COLO668 (cell line): ENCODE data around the gene DCHS2.
A peak's percentile ranks its signal among the peaks of the same experiment; 100 is the strongest.

Source experiments
- DNase-seq: peaks from one replicate; lab custom pipeline; 2025; ENCODE audit not compliant: unreplicated experiment; lab: John Stamatoyannopoulos, UW

The DCHS2 gene

DNA sequence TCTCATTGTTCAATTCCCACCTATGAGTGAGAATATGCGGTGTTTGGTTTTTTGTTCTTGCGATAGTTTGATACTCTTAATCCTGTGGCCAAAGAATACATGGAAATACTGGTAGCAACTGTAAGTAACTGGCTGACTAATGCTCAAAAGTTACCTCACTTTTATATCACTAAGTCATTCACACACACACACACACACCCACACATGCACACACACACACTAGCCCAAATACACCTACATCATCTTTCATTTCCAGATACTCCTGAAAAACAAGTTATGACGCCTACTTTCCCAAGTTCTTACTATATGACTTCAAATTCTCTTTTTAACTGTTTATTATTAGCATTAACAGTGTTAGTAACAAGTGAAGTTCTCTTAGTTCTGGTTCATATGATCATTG lies 101.3 kb downstream of the DCHS2 start:
- no peak for DNase-seq

- no peak for DNase-seq
Observed at GRCh38 chr4:154389148-154389547, 102.5 kb downstream of the DCHS2 start.

GRCh38 chr4:154384012-154384411 lies 107.6 kb downstream of the DCHS2 start:
- no peak for DNase-seq

- DNase-seq: no peak
Observed at GRCh38 chr4:154376486-154376885, 115.1 kb downstream of the DCHS2 start.

DNA sequence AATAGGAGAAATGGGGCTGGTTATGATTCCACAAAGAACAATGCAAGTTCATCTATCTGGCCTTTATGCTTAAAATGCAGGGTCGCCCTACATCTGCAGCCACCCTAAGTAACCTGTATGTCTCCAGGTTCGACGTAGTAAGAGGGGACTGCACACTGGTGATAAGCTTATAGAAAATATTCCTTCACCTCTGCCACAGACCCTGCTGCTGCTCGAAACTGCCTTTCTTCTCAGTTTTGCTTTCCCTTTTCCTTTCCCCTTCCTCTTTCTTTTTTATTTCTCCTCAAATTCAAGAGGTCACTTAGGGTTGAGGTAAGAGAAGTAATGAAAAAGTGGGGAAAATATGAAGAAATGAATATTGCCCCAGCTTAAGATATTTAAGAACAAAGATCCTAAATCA lies 123.5 kb downstream of the DCHS2 start:
- no peak for DNase-seq

GRCh38 chr4:154367659-154368058 lies 123.9 kb downstream of the DCHS2 start:
- no peak for DNase-seq

DNA sequence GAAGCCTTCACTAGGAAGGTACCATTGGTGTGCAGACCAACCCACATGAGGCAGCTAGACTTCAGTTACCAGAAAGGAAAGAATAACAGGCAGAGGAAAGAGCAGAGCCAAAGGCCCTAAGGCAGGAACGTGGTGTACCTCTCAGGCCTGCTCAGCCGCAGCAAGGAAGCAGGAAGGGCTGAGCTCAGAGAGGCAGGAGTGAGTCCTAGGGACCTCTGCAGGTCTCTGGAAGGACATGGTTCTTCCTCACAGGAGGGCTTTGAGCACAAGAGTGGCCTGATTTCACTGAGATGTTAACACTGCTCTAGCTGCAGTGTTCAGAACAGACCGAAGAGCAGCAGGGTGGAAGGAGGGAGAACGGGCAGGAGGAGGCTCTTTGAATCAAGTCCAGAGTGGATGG lies 124.6 kb downstream of the DCHS2 start:
- DNase-seq: no peak

GRCh38 chr4:154364066-154364845 lies 127.3 kb downstream of the DCHS2 start:
- no peak for DNase-seq

DNA sequence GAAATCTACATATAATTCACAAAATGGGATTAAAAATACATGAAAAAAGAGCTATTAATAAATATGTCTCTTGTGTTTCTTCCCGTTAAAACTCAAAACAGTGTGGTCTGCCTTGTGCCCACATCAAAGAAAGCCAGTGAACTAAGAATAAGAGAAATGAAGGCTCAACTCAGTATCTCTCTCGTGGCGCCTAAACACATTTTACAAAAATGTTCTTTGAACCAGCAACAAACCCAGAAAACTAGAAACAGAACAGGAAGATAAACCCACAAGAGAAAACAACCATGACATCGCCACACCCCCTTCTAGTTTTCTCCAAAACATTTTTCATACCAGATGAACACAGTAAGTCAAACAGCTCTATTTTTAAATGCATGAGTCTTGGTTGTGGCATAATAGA lies 130.1 kb downstream of the DCHS2 start:
- no peak for DNase-seq

DNA sequence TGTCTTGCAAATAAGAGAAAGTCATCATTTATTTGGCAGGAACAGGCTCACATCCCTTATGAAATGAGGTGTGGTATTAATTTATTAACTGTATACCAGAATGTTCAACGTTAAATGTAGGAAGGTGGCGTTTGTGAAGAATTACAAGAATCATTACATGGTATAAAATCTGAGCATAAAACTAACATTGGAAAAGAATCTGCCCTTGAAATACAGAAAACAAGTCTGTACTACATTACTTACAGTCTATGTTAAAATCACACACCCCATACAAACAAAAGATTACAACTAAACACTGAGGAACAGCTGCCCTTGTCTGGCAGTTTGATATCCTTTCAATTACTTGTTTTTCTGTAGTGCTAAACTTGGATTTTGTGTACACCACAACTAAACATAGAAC lies 131.1 kb downstream of the DCHS2 start:
- DNase-seq: no peak

GRCh38 chr4:154354883-154355282 lies 136.7 kb downstream of the DCHS2 start:
- no peak for DNase-seq

DNA sequence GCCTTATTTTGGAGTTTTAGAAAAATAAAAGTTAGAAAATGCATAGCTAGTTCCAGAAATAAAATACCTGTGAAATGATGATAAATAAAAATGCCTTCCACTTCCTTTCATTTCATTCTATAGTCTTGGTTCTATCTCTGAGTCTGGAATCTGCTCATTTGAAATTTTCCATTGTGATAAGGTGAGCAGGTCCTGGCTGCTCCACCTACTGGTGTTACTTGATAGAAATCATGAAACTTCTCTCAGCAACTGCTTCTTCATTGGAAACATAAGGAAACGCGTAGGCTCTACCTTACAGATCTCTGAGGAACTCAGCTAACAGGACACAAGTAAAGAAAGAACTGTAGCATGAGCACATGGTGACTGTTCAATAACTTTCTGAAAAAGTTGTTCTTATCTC lies 141.8 kb downstream of the DCHS2 start:
- DNase-seq: no peak

DNA sequence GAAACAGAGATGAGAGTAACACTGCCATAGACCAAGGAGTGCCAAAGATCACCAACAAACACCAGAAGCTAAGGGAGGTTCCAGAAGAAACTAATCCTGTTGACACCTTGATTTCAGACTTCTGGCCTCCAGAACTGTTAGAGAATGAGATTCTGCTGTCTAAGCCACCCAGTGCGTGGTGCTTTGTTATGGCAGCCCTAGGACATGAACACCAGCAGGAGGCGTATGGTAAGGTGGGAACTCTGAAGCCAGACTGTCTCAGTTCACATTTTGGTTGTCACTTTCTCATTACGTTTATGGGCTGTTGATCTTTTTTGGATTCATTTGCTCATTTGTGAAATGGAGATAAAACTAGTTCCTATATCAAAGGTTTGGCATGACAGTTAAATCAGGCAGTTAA lies 142.9 kb downstream of the DCHS2 start:
- no peak for DNase-seq

GRCh38 chr4:154345359-154345758 lies 146.2 kb downstream of the DCHS2 start:
- no peak for DNase-seq

GRCh38 chr4:154344686-154345085 lies 146.9 kb downstream of the DCHS2 start:
- DNase-seq: no peak

- DNase-seq: no peak
Observed at GRCh38 chr4:154343651-154344050, 147.9 kb downstream of the DCHS2 start.

DNA sequence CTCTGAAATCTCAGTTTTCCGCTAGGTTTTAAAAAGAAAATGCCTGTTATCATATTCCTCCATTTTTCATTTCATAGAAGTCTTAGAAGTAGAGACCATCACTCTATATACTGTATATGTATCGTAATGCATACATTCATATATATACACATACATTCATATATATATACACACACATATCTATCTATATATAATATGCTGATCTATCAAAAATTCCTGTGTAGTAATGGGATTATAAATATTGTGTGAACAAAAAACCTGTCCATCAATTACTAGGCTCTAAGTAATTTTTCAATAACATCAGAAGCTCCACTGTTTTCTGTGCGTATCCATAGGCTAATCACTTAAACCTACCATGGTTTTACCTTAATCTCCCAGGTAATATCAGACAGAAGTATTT lies 150.2 kb downstream of the DCHS2 start:
- no peak for DNase-seq

GRCh38 chr4:154335588-154335987 lies 156.0 kb downstream of the DCHS2 start:
- DNase-seq: no peak

- peak; percentile 5 for DNase-seq
Observed at GRCh38 chr4:154332681-154333421, 158.7 kb downstream of the DCHS2 start.

DNA sequence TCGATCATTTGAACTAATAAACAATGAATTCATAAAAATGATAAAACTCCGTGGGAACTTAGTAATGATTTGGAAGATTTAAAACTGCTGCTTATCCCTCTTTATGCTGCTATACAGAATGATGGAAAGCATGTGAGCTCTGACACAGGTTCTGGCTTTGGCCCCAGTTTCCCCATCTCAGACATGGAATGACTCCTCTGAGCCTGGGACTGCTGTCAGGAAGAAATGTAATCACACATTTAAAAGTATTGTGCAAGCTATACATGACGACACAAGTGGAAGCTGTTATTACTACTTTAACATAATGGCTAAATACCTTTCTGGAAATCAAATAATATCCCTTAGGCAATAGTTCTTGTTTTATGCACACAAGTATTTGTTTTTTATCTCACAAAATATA lies 161.7 kb downstream of the DCHS2 start:
- DNase-seq: no peak

- DNase-seq: no peak
Observed at GRCh38 chr4:154329268-154329868, 162.2 kb downstream of the DCHS2 start.

DNA sequence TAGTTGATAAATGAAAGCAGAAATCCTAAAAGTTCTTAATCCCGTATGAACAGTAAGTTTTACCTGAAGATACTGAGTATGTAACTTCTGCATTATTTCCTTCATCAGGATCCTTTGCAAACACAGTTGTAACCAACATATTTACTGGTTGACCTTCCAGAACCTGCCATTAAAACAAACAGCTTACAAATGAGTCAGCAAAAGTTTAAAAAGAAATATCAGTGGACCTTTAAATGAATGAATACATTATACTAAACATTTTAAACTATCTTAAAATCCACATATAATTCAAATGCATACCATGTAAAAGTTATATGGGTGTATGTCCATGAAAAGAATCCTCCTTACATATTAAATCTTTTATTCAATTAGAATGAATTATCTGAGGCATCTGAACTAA lies 163.6 kb downstream of the DCHS2 start:
- no peak for DNase-seq
